ENCODE measurements around the gene DAPK2. TPM values are rescaled to one million over a fixed set of nuclear protein-coding genes. Genes with fewer than 3 reads are reported as not detected.
"Not testable (repeated sequence)": the region's sequence is repeated elsewhere in the genome, so short reads cannot be mapped to it uniquely, and the experiment has no call there.

Gene DAPK2
- polyA plus RNA-seq, 3 donors from 2014 or later, result 4.5 to 7.3 (median 5.1) TPM

DNA sequence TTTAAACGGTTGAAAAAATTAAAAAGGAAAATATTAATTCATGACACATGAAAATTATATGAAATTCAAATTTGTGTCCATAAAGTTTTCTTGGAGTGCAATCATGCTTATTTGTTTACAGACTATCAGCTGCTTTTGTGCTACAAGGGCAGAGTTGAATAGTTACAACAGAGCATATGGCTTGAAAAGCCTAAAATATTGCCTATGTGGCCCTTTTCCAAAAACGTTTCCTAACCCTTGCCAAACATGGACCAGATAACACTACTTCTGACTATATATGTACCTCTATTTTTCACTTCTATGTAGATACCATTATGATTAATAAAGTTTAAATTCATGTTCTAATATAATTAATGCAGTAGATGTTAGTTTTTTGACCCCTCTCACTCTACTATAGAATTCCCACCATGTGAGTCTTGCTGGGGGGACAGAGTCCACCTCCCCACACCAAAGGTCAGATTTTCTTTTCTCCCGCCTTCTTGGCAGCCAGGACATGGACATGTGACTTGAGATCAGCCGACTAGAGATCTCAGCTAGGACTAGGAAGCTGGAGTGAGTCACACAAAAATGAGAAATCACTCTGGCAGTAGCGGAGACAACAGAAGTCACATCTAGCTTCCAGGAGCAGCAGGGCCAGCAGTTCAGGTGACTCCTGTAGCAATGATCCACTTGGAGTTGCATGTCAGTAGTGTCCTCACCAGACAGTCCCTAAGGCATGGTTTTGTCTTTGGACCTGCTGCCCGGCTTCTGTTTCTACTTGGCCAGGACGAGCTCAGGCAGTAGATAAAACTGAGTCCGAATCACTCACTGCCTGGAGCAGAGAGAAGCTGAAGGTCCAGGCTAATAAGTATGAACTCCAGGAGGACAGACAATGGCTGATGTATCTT lies 24.9 kb upstream of the DAPK2 start:
- Mint-ChIP-seq H3K27ac (peak overlapping the region in 1 of 6 donors; percentile 68), H3K36me3 (peaks cover 3 to 10% (median 9%) of the 10 kb centered on the region in 3 donors), H3K4me3 (no peak overlapping the region), H3K27me3 (ENCODE audit: low read depth in 3 of 3) (peaks cover 0 to 2% (median 0%) of the 10 kb centered on the region in 3 donors), H3K9me3 (no peaks in the 10 kb centered on the region), H3K4me1 (peaks cover 10 to 15% of the 10 kb centered on the region in 2 donors)
- DNase-seq, result no peak

DNA sequence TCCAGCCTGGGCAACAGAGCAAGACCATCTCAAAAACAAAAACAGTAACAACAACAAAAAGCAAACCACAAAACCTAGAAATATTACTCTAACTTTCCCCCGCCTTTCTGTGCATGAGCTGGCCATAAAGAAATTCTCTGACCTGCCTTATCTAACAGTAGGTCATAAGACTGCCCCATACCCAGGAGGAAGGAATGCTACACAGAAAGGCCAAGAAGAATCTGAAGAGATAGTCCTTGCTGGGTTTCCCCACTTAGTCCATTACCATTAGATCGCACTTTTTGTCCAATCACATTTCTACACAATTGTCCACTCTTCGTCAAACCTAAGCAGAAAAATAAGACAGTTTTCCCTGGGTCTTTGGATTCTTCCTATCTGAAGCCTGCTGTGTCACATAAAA lies 23.8 kb upstream of the DAPK2 start:
- no peaks in the 10 kb centered on the region for H3K9me3 Mint-ChIP-seq
- H3K4me3 Mint-ChIP-seq, result no peak overlapping the region
- no peak for DNase-seq
- peaks cover 8 to 12% of the 10 kb centered on the region in 2 donors for H3K4me1 Mint-ChIP-seq
- no peaks in the 10 kb centered on the region for H3K27me3 Mint-ChIP-seq (ENCODE audit: low read depth in 3 of 3)
- no peak overlapping the region for H3K27ac Mint-ChIP-seq
- peaks cover 0 to 9% (median 6%) of the 10 kb centered on the region in 3 donors for H3K36me3 Mint-ChIP-seq

DNA sequence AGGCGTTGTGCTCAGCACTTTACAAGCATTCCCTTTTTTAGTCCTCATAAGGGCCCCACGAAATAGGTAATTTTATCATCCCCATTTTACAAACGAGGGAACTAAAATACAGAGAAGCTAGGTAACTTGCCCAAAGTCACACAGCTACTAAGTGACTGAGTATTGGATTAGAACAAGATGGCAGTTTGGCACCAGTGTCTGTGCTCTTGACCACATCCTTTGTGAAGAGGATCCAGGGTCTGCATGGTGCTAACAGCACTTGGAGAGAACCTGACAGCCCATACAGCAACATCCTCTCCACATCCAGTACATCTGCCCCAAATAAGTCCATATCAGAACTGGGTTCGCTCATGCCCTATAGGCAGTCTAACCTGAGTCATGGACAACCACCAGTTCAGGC lies 21.8 kb upstream of the DAPK2 start:
- H3K27me3 Mint-ChIP-seq (ENCODE audit: low read depth in 3 of 3), result no peaks in the 10 kb centered on the region
- no peak for DNase-seq
- H3K27ac Mint-ChIP-seq, result no peak overlapping the region
- H3K4me1 Mint-ChIP-seq, result peaks cover 8 to 12% of the 10 kb centered on the region in 2 donors
- peaks cover 0 to 4% (median 0%) of the 10 kb centered on the region in 3 donors for H3K36me3 Mint-ChIP-seq
- no peaks in the 10 kb centered on the region for H3K9me3 Mint-ChIP-seq
- no peak overlapping the region for H3K4me3 Mint-ChIP-seq

DNA sequence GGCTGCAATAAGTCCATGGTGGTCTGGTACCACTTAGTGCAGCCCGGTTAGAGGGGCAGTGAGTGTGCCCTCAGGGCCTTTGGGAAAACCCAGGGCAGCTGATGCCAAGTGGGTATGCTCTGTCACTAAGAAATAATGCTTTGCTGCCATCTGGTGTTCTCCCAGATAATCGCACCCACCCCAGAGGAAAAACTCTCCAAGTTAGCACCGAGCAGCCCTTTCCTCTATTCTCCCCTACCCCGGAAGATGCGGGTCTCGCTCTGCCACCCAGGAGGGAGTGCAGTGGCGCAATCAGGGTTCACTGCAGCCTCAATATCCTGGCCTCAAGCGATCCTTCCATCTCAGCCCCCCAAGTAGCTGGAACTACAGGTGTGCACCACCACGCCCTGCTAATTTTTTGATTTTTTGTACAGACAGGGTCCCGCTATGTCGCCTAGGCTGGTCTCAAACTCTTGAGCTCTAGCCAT lies 21.3 kb upstream of the DAPK2 start:
- H3K4me3 Mint-ChIP-seq, result no peak overlapping the region
- peak overlapping the region in 1 of 6 donors; percentile 0 for H3K27ac Mint-ChIP-seq
- H3K9me3 Mint-ChIP-seq, result no peaks in the 10 kb centered on the region
- no peaks in the 10 kb centered on the region for H3K27me3 Mint-ChIP-seq (ENCODE audit: low read depth in 3 of 3)
- DNase-seq, result peak; percentile 59 to 71 (median 68)
- peaks cover 8 to 12% of the 10 kb centered on the region in 2 donors for H3K4me1 Mint-ChIP-seq
- H3K36me3 Mint-ChIP-seq, result peaks cover 0 to 4% (median 0%) of the 10 kb centered on the region in 3 donors

DNA sequence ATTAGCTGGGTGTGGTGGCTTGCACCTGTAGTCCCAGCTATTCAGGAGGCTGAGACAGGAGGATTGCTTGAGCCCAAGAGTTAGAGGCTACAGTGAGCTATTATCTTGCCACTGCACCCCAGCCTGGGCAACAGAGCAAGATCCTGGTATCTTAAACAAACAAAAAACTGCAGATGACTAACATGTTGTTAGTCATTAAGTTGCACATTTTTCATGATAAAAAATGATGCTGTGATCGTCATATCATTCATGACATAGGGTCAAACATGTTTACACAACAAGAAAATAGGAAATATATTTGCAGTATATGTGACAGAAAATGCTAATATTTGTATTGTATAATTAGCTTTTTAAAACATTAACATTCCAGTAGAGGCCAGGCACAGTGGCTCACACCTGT lies 20.2 kb upstream of the DAPK2 start:
- Mint-ChIP-seq H3K9me3 (no peaks in the 10 kb centered on the region), H3K36me3 (peaks cover 0 to 4% (median 0%) of the 10 kb centered on the region in 3 donors), H3K27me3 (ENCODE audit: low read depth in 3 of 3) (no peaks in the 10 kb centered on the region), H3K4me3 (no peak overlapping the region), H3K27ac (no peak overlapping the region), H3K4me1 (peaks cover 8 to 12% of the 10 kb centered on the region in 2 donors)
- DNase-seq, result no peak

DNA sequence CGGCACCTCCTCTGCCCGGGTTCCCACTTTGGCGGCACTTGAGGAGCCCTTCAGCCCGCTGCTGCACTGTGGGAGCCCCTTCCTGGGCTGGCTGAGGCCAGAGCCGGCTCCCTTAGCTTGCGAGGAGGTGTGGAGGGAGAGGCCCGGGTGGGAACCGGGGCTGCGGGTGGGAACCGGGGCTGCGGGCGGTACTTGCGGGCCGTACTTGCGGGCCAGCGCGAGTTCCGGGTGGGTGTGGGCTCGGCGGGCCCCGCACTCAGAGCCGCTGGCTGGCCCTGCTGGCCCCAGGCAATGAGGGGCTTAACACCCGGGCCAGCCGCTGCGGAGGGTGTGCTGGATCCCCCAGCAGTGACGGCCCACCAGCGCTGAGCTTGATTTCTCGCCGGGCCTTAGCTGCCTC lies 14.4 kb upstream of the DAPK2 start:
- Mint-ChIP-seq H3K27me3 (ENCODE audit: low read depth in 3 of 3) (peaks cover 0 to 4% (median 2%) of the 10 kb centered on the region in 3 donors), H3K4me1 (no peaks in the 10 kb centered on the region), H3K27ac (no peak overlapping the region), H3K36me3 (peaks cover 0 to 5% (median 0%) of the 10 kb centered on the region in 3 donors), H3K9me3 (no peaks in the 10 kb centered on the region), H3K4me3 (no peak overlapping the region)
- no peak for DNase-seq

DNA sequence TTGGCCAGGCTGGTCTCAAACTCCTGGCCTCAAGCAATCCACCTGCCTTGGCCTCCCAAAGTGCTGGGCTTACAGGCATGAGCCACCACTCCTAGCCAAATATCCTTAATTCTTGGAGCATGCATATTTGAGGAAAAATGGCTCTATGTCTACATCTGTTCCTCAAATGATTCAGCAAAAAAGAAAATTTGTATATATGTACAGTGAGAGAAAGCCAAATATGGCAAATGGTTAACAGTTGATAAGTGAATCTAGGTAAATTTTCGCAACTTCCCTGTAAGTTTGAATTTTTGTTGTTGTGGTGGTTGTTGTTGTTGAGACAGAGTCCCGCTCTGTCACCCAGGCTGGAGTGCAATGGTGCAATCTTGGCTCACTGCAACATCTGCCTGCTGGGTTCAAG lies 12.8 kb upstream of the DAPK2 start:
- not testable (repeated sequence) for H3K4me3 Mint-ChIP-seq; DNase-seq; H3K27me3 Mint-ChIP-seq (ENCODE audit: low read depth in 3 of 3); H3K4me1 Mint-ChIP-seq; H3K27ac Mint-ChIP-seq; H3K36me3 Mint-ChIP-seq; H3K9me3 Mint-ChIP-seq

DNA sequence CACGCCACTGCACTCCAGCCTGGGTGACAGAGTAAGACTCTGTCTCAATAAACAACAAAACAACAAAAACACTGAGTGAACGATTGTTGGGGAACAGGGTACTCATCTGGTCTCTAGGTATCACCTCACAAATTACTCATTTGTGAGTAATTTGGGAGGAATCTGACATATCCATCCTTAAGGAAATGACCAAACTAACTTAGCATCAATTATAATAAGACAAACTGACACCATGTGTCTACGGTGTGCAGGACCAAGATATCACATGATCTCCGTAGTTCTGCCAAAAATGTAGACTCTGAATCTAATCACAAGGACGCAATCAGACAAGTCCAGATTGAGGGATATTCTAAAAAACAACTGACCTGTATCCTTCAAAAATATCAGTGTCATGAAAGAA lies 12.0 kb upstream of the DAPK2 start:
- H3K27ac Mint-ChIP-seq, result no peak overlapping the region
- no peak for DNase-seq
- H3K4me1 Mint-ChIP-seq, result no peaks in the 10 kb centered on the region
- peaks cover 0 to 5% (median 0%) of the 10 kb centered on the region in 3 donors for H3K36me3 Mint-ChIP-seq
- H3K9me3 Mint-ChIP-seq, result no peaks in the 10 kb centered on the region
- H3K4me3 Mint-ChIP-seq, result no peak overlapping the region
- H3K27me3 Mint-ChIP-seq (ENCODE audit: low read depth in 3 of 3), result peaks cover 0 to 4% (median 2%) of the 10 kb centered on the region in 3 donors

DNA sequence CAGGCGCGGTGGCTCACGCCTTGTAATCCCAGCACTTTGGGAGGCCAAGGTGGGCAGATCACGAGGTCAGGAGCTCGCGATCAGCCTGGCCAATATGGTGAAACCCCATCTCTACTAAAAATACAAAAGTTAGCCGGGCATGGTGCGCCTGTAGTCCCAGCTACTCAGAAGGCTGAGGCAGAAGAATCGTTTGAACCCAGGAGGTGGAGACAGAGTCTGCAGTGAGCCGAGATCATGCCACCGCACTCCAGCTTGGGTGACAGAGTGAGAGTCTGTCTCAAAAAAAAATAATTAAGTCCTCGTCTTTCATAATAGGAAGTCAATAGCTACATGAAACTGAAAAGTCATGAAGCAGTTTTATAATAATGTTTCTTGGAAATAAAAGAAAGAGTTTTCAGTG lies 7.4 kb upstream of the DAPK2 start:
- not testable (repeated sequence) for H3K4me1 Mint-ChIP-seq; H3K4me3 Mint-ChIP-seq; H3K27ac Mint-ChIP-seq; DNase-seq; H3K27me3 Mint-ChIP-seq (ENCODE audit: low read depth in 3 of 3); H3K9me3 Mint-ChIP-seq; H3K36me3 Mint-ChIP-seq

DNA sequence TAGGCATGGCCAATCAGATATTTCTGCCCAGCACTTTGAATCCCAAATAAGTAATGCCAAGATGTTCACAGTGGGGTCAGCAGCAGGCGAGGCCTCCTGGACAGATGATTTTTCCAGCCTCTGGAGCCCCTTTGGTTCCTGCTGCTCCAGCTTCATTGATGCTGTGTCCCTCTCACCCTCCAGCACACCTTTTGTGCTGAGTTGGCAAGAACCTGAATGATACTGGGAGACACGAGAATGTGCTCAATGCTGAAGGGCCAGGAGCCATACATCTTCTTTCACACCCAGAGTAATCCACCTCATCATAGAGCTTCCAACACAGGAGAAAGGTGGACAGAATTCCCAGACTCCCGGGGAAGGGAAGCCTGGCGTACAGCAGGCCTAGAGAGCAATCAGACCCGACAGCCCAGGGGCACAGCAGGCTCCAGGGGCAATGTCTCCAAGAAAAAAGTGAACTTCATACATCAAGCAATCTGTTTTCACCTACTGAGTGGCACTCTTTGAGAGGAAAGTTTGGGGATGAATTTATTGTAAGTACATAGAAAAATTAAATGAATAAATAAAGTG lies 6.7 kb upstream of the DAPK2 start:
- no peak overlapping the region for H3K27ac Mint-ChIP-seq
- no peaks in the 10 kb centered on the region for H3K9me3 Mint-ChIP-seq

DNA sequence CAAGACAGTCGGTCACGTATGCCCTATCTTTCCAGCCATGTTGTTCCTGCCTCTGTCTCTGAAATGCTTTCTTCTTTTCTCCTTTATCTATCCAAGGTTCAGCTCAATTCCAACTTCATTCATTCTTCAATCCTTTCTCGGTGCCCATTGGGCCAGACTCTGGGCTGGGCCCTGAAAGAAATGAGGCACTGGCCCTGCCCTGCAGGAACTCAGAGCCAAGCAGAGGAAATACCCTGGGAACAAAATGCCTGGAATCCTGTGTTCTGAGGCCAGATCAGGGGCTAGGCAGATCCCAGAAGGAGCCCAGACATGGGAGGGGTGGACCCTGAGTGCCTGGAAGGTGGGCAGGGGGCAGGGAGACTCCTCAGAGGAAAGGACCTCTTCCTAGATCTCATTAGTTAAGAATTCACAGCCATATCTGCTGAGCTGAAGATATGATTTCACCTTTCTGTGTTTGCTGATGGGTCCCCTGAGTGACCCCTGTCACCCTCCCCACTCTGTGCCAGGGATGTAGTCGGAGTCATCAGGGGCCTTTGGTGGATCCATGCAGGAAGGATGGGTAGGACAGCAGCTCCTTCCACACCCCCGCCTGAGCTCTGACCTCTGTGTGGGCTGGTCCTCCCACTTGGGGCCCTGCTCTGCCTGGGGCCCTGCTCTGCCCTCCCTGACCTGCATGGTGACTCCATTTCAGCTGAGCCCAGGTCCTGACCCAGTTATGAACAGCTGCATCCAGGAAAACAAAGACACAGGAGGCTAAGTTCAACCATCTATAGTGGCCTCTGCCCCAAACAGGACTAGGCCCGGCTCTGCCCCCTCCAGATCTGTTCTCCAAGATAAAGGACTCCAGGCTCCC lies 5.3 kb upstream of the DAPK2 start:
- peaks cover 0 to 11% (median 4%) of the 10 kb centered on the region in 3 donors for H3K27me3 Mint-ChIP-seq (ENCODE audit: low read depth in 3 of 3)
- no peak overlapping the region for H3K4me3 Mint-ChIP-seq
- H3K4me1 Mint-ChIP-seq, result peaks cover 4 to 5% of the 10 kb centered on the region in 2 donors
- H3K9me3 Mint-ChIP-seq, result no peaks in the 10 kb centered on the region
- no peaks in the 10 kb centered on the region for H3K36me3 Mint-ChIP-seq
- H3K27ac Mint-ChIP-seq, result peak overlapping the region in 1 of 6 donors; percentile 55
- DNase-seq, result no peak

More for the DNA sequence above, 6.7 kb upstream of the DAPK2 start:
- no peak overlapping the region for H3K4me3 Mint-ChIP-seq
- no peak for DNase-seq
- peaks cover 0 to 5% (median 0%) of the 10 kb centered on the region in 3 donors for H3K27me3 Mint-ChIP-seq (ENCODE audit: low read depth in 3 of 3)
- H3K4me1 Mint-ChIP-seq, result no peaks in the 10 kb centered on the region
- no peaks in the 10 kb centered on the region for H3K36me3 Mint-ChIP-seq

DNA sequence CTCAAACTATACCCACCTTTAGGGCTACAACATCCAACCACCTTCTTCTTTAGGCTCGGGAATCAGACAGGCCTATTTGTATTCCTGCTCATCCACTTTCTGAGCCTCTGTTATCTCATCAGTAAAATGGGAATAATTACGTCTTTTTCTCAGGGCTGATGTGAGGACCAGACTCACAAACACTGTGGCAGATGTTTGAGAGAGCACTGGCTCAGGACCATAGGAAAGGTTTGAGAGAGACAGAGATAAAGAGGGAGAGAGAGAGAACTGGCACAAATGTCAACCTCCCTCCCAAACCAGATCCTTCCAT lies 4.8 kb upstream of the DAPK2 start:
- Mint-ChIP-seq H3K4me1 (peaks cover 6 to 8% of the 10 kb centered on the region in 2 donors), H3K27me3 (ENCODE audit: low read depth in 3 of 3) (peaks cover 0 to 12% (median 5%) of the 10 kb centered on the region in 3 donors), H3K4me3 (no peak overlapping the region), H3K36me3 (no peaks in the 10 kb centered on the region), H3K9me3 (no peaks in the 10 kb centered on the region), H3K27ac (no peak overlapping the region)
- DNase-seq, result no peak

DNA sequence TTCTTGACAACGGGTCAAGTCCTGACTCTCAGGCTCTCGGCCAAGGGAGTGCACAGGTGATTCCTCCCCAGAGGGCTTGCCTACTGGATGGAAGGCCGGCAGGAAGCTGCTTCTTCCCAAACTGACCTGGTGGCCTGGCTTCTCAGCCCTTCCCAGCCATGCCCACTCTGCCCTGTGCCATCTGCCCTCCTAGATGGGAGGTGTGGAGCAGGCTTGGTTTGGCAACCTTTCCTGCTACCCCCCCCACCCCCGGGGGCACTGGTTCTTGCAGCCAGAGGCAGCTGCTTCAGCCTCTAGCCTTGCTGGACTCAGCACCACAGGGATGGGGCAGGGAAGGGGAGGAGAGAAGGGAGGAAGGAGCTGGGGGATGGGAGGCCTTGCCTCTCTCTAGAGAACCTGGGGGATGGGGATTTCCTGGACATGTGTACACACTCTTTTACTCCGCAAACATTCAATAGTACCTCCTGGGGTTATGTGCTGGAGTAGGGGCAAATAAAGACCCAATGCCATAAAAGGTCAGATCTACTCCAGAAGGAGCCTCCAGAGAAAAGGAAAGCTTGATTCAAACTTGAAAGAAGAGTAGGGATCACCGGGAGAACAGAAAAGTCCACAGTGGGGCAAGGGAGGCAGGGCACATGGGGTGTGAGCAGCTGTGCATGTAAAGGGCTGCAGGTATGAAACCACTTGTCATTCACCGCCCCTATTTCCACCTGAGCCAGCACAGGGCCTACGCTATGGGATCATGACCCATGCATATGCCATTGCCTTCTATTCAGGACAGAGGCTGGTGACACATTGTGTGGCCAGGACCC lies 4.2 kb upstream of the DAPK2 start:
- Mint-ChIP-seq H3K27ac (peak overlapping the region in 1 of 6 donors; percentile 26), H3K36me3 (no peaks in the 10 kb centered on the region), H3K4me3 (no peak overlapping the region), H3K9me3 (no peaks in the 10 kb centered on the region), H3K27me3 (ENCODE audit: low read depth in 3 of 3) (peaks cover 0 to 12% (median 8%) of the 10 kb centered on the region in 3 donors), H3K4me1 (peaks cover 6 to 8% of the 10 kb centered on the region in 2 donors)
- no peak for DNase-seq
